Skin epidermis (tissue), 12 donors: Measurements from ENCODE around the gene PSAT1.

ENCODE experiments used
- H3K27ac ChIP-seq, 21 experiments: fragments of 200-600 bp; sonication (generic) in 11 of 21; one replicate each; pipeline ENCODE4 v1.5.0; 2020; ENCODE audit warnings: mild to moderate bottlenecking in 3 of 21, inconsistent platforms in 2 of 21, moderate library complexity in 2 of 21
- H3K4me3 ChIP-seq, 7 experiments: fragments of 200-600 bp; sonication (generic) in 2 of 7; one replicate each; pipeline ENCODE4 v1.5.0; 2020; ENCODE audit warnings: inconsistent platforms in 2 of 7, mild to moderate bottlenecking in 2 of 7, moderate library complexity in 1 of 7

PSAT1 gene

GRCh38 chr9:78311886-78312524 lies 15.1 kb downstream of the PSAT1 start:
- no peak overlapping the region for H3K4me3 ChIP-seq
- H3K27ac ChIP-seq = no peak overlapping the region

- no peak overlapping the region for H3K27ac ChIP-seq
- H3K4me3 ChIP-seq = no peak overlapping the region
Measured at GRCh38 chr9:78314550-78314949, 17.6 kb downstream of the PSAT1 start.

GRCh38 chr9:78314953-78315870 lies 18.3 kb downstream of the PSAT1 start:
- no peak overlapping the region for H3K27ac ChIP-seq
- H3K4me3 ChIP-seq = no peak overlapping the region

GRCh38 chr9:78316166-78316892 lies 19.4 kb downstream of the PSAT1 start:
- no peak overlapping the region for H3K4me3 ChIP-seq
- H3K27ac ChIP-seq = no peak overlapping the region

- H3K4me3 ChIP-seq = no peak overlapping the region
Measured at GRCh38 chr9:78319197-78320029, 22.5 kb downstream of the PSAT1 start.

GRCh38 chr9:78320030-78320693 lies 23.2 kb downstream of the PSAT1 start:
- no peak overlapping the region for H3K27ac ChIP-seq
- no peak overlapping the region for H3K4me3 ChIP-seq

More at GRCh38 chr9:78319197-78320029, 22.5 kb downstream of the PSAT1 start:
- H3K27ac ChIP-seq = no peak overlapping the region

- Histone ChIP-seq H3K4me3 (no peak overlapping the region), H3K27ac (no peak overlapping the region)
Measured at GRCh38 chr9:78320875-78321496, 24.1 kb downstream of the PSAT1 start.

GRCh38 chr9:78321505-78321904 lies 24.6 kb downstream of the PSAT1 start:
- Histone ChIP-seq H3K4me3 (no peak overlapping the region), H3K27ac (no peak overlapping the region)

- no peak overlapping the region for H3K27ac ChIP-seq
- no peak overlapping the region for H3K4me3 ChIP-seq
Measured at GRCh38 chr9:78324068-78324650, 27.2 kb downstream of the PSAT1 start.

- no peak overlapping the region for H3K27ac ChIP-seq
- no peak overlapping the region for H3K4me3 ChIP-seq
Measured at GRCh38 chr9:78324682-78325081, 27.8 kb downstream of the PSAT1 start.

GRCh38 chr9:78325343-78325742 lies 28.4 kb downstream of the PSAT1 start:
- Histone ChIP-seq H3K4me3 (no peak overlapping the region), H3K27ac (peak overlapping the region in 2 of 21 experiments; percentile 4 to 10)

- H3K4me3 ChIP-seq = no peak overlapping the region
- peak overlapping the region in 1 of 21 experiments; percentile 4 for H3K27ac ChIP-seq
Measured at GRCh38 chr9:78325846-78326360, 29.0 kb downstream of the PSAT1 start.

- no peak overlapping the region for H3K4me3 ChIP-seq
- H3K27ac ChIP-seq = no peak overlapping the region
Measured at GRCh38 chr9:78326564-78326963, 29.6 kb downstream of the PSAT1 start.

- Histone ChIP-seq H3K27ac (no peak overlapping the region), H3K4me3 (no peak overlapping the region)
Measured at GRCh38 chr9:78332381-78332780, 35.5 kb downstream of the PSAT1 start.

- Histone ChIP-seq H3K27ac (no peak overlapping the region), H3K4me3 (no peak overlapping the region)
Measured at GRCh38 chr9:78348848-78349247, 51.9 kb downstream of the PSAT1 start.

- Histone ChIP-seq H3K27ac (no peak overlapping the region), H3K4me3 (no peak overlapping the region)
Measured at GRCh38 chr9:78351816-78352215, 54.9 kb downstream of the PSAT1 start.

GRCh38 chr9:78354324-78354973 lies 57.5 kb downstream of the PSAT1 start:
- H3K27ac ChIP-seq = no peak overlapping the region
- H3K4me3 ChIP-seq = no peak overlapping the region

GRCh38 chr9:78354989-78355388 lies 58.1 kb downstream of the PSAT1 start:
- Histone ChIP-seq H3K27ac (no peak overlapping the region), H3K4me3 (no peak overlapping the region)
